H1 (cell line): Measurements from ENCODE around the gene F7. TPM values are rescaled to one million over a fixed set of nuclear protein-coding genes. Genes with fewer than 3 reads are reported as not detected.

Experiments used
- CTCF ChIA-PET: fragments of 300-600 bp; sonication (Branson Sonifier 250); formaldehyde crosslinking; loops from one replicate; lab custom pipeline; 2021; ENCODE audit not compliant: partially characterized antibody; lab: Charles Lee
- POLR2A ChIA-PET: fragments of 300-600 bp; sonication (Branson Sonifier 250); formaldehyde crosslinking; loops from one replicate; lab custom pipeline; 2021; ENCODE audit warnings: inconsistent platforms; ENCODE audit not compliant: partially characterized antibody; lab: Charles Lee
- DNase-seq, 2 experiments: peaks; one replicate each; pipeline versions ENCODE4 v3.0.0 to v3.0.0-alpha.2; 2010 to 2022; ENCODE audit warnings: low spot score in 2 of 2, low read depth in 1 of 2, mixed read lengths in 1 of 2
- FAIRE-seq: peaks from 2 replicates; lab custom pipeline; 2011; peaks lifted over from hg19 to GRCh38; lab: Jason Lieb, UNC
- H2AFZ ChIP-seq: 2 replicates; pipeline ENCODE4 v1.8.1; 2012; ENCODE audit warnings: low read length, inconsistent platforms
- H2AK5ac ChIP-seq: 2 replicates; pipeline ENCODE4 v1.6.1; 2013; ENCODE audit warnings: low read depth, low read length
- H2BK120ac ChIP-seq: replicated peaks from 2 replicates; pipeline ENCODE3; 2013; ENCODE audit warnings: low read depth, low read length, inconsistent platforms
- H2BK12ac ChIP-seq: 2 replicates; pipeline ENCODE4 v1.6.1; 2013; ENCODE audit warnings: low read depth, low read length
- H2BK15ac ChIP-seq: 2 replicates; pipeline ENCODE4 v1.6.1; 2013; ENCODE audit warnings: low read length
- H2BK20ac ChIP-seq: 2 replicates; pipeline ENCODE4 v1.6.1; 2013; ENCODE audit warnings: low read length
- H2BK5ac ChIP-seq: 2 replicates; pipeline ENCODE4 v1.6.1; 2013; ENCODE audit warnings: low read depth, low read length
- H3K14ac ChIP-seq: 2 replicates; pipeline ENCODE4 v1.6.1; 2013; ENCODE audit warnings: inconsistent platforms; ENCODE audit not compliant: insufficient read length
- H3K18ac ChIP-seq: 2 replicates; pipeline ENCODE4 v1.6.1; 2013; ENCODE audit warnings: low read length; ENCODE audit errors: extremely low read depth
- H3K23ac ChIP-seq: 2 replicates; pipeline ENCODE4 v1.6.1; 2013; ENCODE audit warnings: inconsistent platforms; ENCODE audit not compliant: insufficient read length
- H3K23me2 ChIP-seq: 2 replicates; pipeline ENCODE4 v1.6.1; 2013; ENCODE audit warnings: low read depth, low read length
- H3K27ac ChIP-seq: 2 replicates; pipeline ENCODE4 v1.6.1; 2011; ENCODE audit warnings: low read depth, low read length, inconsistent platforms
- H3K27me3 ChIP-seq, 4 experiments: replicated peaks in 1 of 4; 1 replicate in 1 of 4; 2 replicates in 3 of 4; pipeline versions ENCODE4 v1.6.1 to v1.8.1; 2011 to 2013; ENCODE audit warnings: low read length in 3 of 4, mild to moderate bottlenecking in 3 of 4, inconsistent platforms in 2 of 4, mixed read lengths in 2 of 4, moderate library complexity in 1 of 4; ENCODE audit not compliant: control insufficient read depth in 3 of 4, insufficient read depth in 3 of 4; ENCODE audit errors: extremely low read depth in 1 of 4
- H3K36me3 ChIP-seq, 4 experiments: 2 replicates each; pipeline versions ENCODE4 v1.6.1 to v1.8.1; 2011 to 2013; ENCODE audit warnings: mild to moderate bottlenecking in 4 of 4, low read length in 3 of 4, moderate library complexity in 2 of 4, control low read depth in 1 of 4, inconsistent platforms in 1 of 4; ENCODE audit not compliant: insufficient read depth in 4 of 4, control insufficient read depth in 2 of 4
- H3K4ac ChIP-seq: replicated peaks from 2 replicates; pipeline ENCODE3; 2013; ENCODE audit warnings: low read length, low read depth, mixed read lengths, inconsistent platforms; ENCODE audit not compliant: insufficient read length
- H3K4me1 ChIP-seq, 4 experiments: replicated peaks in 1 of 4; 1 replicate in 1 of 4; 2 replicates in 3 of 4; pipeline versions ENCODE4 v1.6.1 to v1.8.1; 2011 to 2013; ENCODE audit warnings: low read length in 3 of 4, inconsistent platforms in 2 of 4, mixed read lengths in 1 of 4; ENCODE audit not compliant: insufficient read depth in 4 of 4, control insufficient read depth in 3 of 4
- H3K4me2 ChIP-seq, 2 experiments: 2 replicates each; pipeline versions ENCODE4 v1.6.1 to v1.8.1; 2011 to 2013; ENCODE audit warnings: low read depth in 2 of 2, low read length in 2 of 2, control low read depth in 1 of 2, inconsistent platforms in 1 of 2, mild to moderate bottlenecking in 1 of 2; ENCODE audit not compliant: insufficient read depth in 1 of 2
- H3K4me3 ChIP-seq, 4 experiments: fragments of 200-600, 300-600 bp in 1 of 4; sonication (generic), shearing (Covaris generic), sonication (Bioruptor Twin) in 1 of 4; 2 replicates each; pipeline versions ENCODE4 v1.5.1 to v1.8.1; 2011 to 2016; ENCODE audit warnings: low read length in 4 of 4, low read depth in 3 of 4, control low read depth in 2 of 4, inconsistent platforms in 2 of 4, mild to moderate bottlenecking in 2 of 4, mixed read lengths in 1 of 4, moderate library complexity in 1 of 4; ENCODE audit not compliant: insufficient read depth in 2 of 4; ENCODE audit errors: extremely low read depth in 1 of 4
- H3K56ac ChIP-seq: replicated peaks from 2 replicates; pipeline ENCODE3; 2013; ENCODE audit warnings: low read depth, mild to moderate bottlenecking, mixed read lengths, low read length, inconsistent platforms; ENCODE audit not compliant: insufficient read length
- H3K79me1 ChIP-seq: 2 replicates; pipeline ENCODE4 v1.6.1; 2013; ENCODE audit warnings: low read depth, low read length, control low read depth
- H3K79me2 ChIP-seq, 2 experiments: 2 replicates each; pipeline versions ENCODE4 v1.6.1 to v1.8.1; 2012 to 2013; ENCODE audit warnings: low read length in 2 of 2, mild to moderate bottlenecking in 2 of 2, inconsistent platforms in 1 of 2; ENCODE audit not compliant: insufficient read depth in 2 of 2, control insufficient read depth in 1 of 2
- H3K9ac ChIP-seq, 4 experiments: replicated peaks in 1 of 4; 1 replicate in 1 of 4; 2 replicates in 3 of 4; pipeline versions ENCODE4 v1.6.1 to v1.8.1; 2011 to 2013; ENCODE audit warnings: low read depth in 3 of 4, low read length in 3 of 4, control low read depth in 2 of 4, mild to moderate bottlenecking in 2 of 4, moderate library complexity in 2 of 4, inconsistent platforms in 1 of 4; ENCODE audit errors: extremely low read depth in 1 of 4
- H3K9me3 ChIP-seq, 2 experiments: 2 replicates each; pipeline versions ENCODE4 v1.6.1 to v1.8.1; 2012 to 2013; ENCODE audit warnings: mild to moderate bottlenecking in 2 of 2, moderate library complexity in 2 of 2, control low read depth in 1 of 2, inconsistent platforms in 1 of 2, low read depth in 1 of 2, low read length in 1 of 2, mixed read lengths in 1 of 2; ENCODE audit not compliant: insufficient read depth in 2 of 2
- H4K20me1 ChIP-seq, 2 experiments: replicated peaks in 1 of 2; 2 replicates each; pipeline versions ENCODE3 to v1.8.1; 2011 to 2013; ENCODE audit warnings: inconsistent platforms in 2 of 2, low read length in 2 of 2, mild to moderate bottlenecking in 1 of 2; ENCODE audit not compliant: insufficient read depth in 2 of 2, control insufficient read depth in 1 of 2
- H4K5ac ChIP-seq: 2 replicates; pipeline ENCODE4 v1.6.1; 2013; ENCODE audit warnings: low read length, low read depth, mixed read lengths, inconsistent platforms; ENCODE audit not compliant: insufficient read length
- H4K8ac ChIP-seq: 2 replicates; pipeline ENCODE4 v1.8.0; 2013; ENCODE audit warnings: mild to moderate bottlenecking, moderate library complexity, low read length, inconsistent platforms; ENCODE audit not compliant: insufficient read depth; ENCODE audit errors: extremely low read depth
- H4K91ac ChIP-seq: replicated peaks from 2 replicates; pipeline ENCODE3; 2013; ENCODE audit warnings: low read length, mixed read lengths, inconsistent platforms; ENCODE audit not compliant: insufficient read length
- CHD1 ChIP-seq: IDR thresholded peaks from 2 replicates; pipeline ENCODE4 v1.6.1; 2012; ENCODE audit warnings: low read depth, low read length, improper control_type of control experiment
- CHD2 ChIP-seq: IDR thresholded peaks from 2 replicates; pipeline ENCODE4 v1.6.1; 2012; ENCODE audit warnings: low read length, improper control_type of control experiment
- RFX5 ChIP-seq: IDR thresholded peaks from 2 replicates; pipeline ENCODE4 v1.6.1; 2011; ENCODE audit warnings: low read depth, low read length, improper control_type of control experiment, borderline replicate concordance
- TCF12 ChIP-seq: IDR thresholded peaks from 2 replicates; pipeline ENCODE4 v1.6.1; 2011; ENCODE audit warnings: low read depth, mild to moderate bottlenecking, low read length
- WGBS, 2 experiments: shearing (Covaris generic) in 1 of 2; methylation state at CpG; one replicate each; pipeline versions ENCODE4 v1.1.6 to v1.1.7; 2013 to 2015; ENCODE audit warnings: low lambda C conversion rate in 2 of 2, mixed read lengths in 2 of 2, inconsistent platforms in 1 of 2, low coverage in 1 of 2, missing lambda C conversion rate in 1 of 2; ENCODE audit not compliant: insufficient replicate concordance in 2 of 2, insufficient coverage in 1 of 2, insufficient read length in 1 of 2; ENCODE audit errors: extremely low coverage in 1 of 2, missing lambda C conversion rate in 1 of 2; 5-methylcytosine and 5-hydroxymethylcytosine counted together
- polyA plus RNA-seq, 7 experiments: library from polyadenylated mRNA; depleted of rRNA in 3 of 7; stranded (reverse) in 5 of 7; unstranded in 2 of 7; fragments of >200 nt in 5 of 7; fragments of 200-250 nt in 2 of 7; gene quantifications; 1 replicate in 5 of 7; 2 replicates in 1 of 7; 4 replicates in 1 of 7; pipeline versions ENCODE4 v1.2.1 to v1.2.3, GENCODE V29; 2011 to 2013; ENCODE audit warnings: missing spikeins in 2 of 7, mixed read lengths in 2 of 7
- total RNA-seq: library from RNA; stranded (reverse); fragmentation: NEBNext Ultra II Directional; extraction: Animal tissue kit (Norgen Biotek cat#: 25700); gene quantifications from 2 replicates; pipeline ENCODE4 v1.2.1, GENCODE V29; 2021

The F7 gene
- total and polyA plus RNA-seq, 2 of the 8 experiments (the other 6 are each of a cell fraction or from before 2014, with no cell fraction given): 0.43 to 0.98 TPM

DNA sequence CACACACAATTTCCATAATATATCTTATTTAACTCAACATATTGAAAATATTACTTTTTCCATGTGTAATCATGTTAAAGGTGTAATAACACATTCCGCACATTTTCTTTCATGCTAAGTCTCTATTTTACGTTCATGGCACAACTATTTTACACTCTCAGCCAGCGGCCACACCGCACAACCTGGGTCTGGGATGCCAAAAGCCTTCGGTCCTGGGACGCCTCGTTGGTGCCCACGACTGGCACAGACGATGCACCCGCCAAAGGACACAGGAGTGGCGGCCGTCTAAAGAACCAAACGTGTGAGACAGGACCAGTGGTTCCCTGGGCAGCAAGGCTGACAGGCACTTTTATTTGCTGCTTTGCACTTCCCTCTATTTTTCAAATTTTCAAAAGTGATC, 42.8 kb downstream of the F7 start:
- POLR2A ChIA-PET: no interaction called here
- H2BK12ac ChIP-seq: no peak overlapping the region
- no peak for FAIRE-seq

More for the DNA sequence above, 42.8 kb downstream of the F7 start:
- H2BK5ac ChIP-seq: no peak overlapping the region
- no peak overlapping the region for H3K4ac ChIP-seq
- no peak overlapping the region for H4K5ac ChIP-seq
- H3K23me2 ChIP-seq: peaks cover 8% of the 10 kb centered on the region; the same call in 1 of the 2 replicates
- no peak overlapping the region for H2BK20ac ChIP-seq
- H3K4me2 ChIP-seq: no peak overlapping the region
- H3K27ac ChIP-seq: no peak overlapping the region
- H4K91ac ChIP-seq: no peak overlapping the region
- no peaks in the 10 kb centered on the region for H3K9me3 ChIP-seq
- no peak overlapping the region for H2AFZ ChIP-seq
- no peak overlapping the region for H4K8ac ChIP-seq
- no peak for TF ChIP-seq RFX5
- TF ChIP-seq CHD1: no peak
- TF ChIP-seq TCF12: no peak
- no peak for TF ChIP-seq CHD2
- no peaks in the 10 kb centered on the region for H3K79me2 ChIP-seq
- CTCF ChIA-PET: interaction anchor here (0.7 to 2.9 kb wide), 3 partner anchors 17 to 205 kb away, joined by 3 to 7 read pairs (median 3); no protein-coding TSS in a partner anchor
- H2BK120ac ChIP-seq: no peak overlapping the region
- peaks cover 6 to 20% (median 19%) of the 10 kb centered on the region in 4 experiments; a peak in 6 of 7 replicates for H3K27me3 ChIP-seq
- H3K4me1 ChIP-seq: peaks cover 0 to 7% (median 3%) of the 10 kb centered on the region in 4 experiments; a peak in 5 of 7 replicates
- no peak overlapping the region for H2BK15ac ChIP-seq
- WGBS, 2 experiments: 97% methylated on average over 13 of the region's 13 CpGs; no CpG with 5 or more reads in 1 of the 2 experiments
- DNase-seq: no peak
- no peak overlapping the region for H3K4me3 ChIP-seq
- no peak overlapping the region for H3K23ac ChIP-seq
- H2AK5ac ChIP-seq: no peak overlapping the region
- no peak overlapping the region for H3K14ac ChIP-seq
- H4K20me1 ChIP-seq: no peaks in the 10 kb centered on the region
- H3K36me3 ChIP-seq: no peaks in the 10 kb centered on the region
- H3K18ac ChIP-seq: no peak overlapping the region
- no peak overlapping the region for H3K9ac ChIP-seq
- H3K56ac ChIP-seq: no peak overlapping the region
- no peaks in the 10 kb centered on the region for H3K79me1 ChIP-seq
